GM19438 (cell line): ENCODE data around the gene EEF2K.
"Not testable (repeated sequence)": the region's sequence is repeated elsewhere in the genome, so short reads cannot be mapped to it uniquely, and the experiment has no call there.

Experiments
- ATAC-seq: cut with Tn5 transposase; IDR thresholded peaks from one replicate; pipeline ENCODE4 v1.9.1; 2021; ENCODE audit warnings: low read depth; ENCODE audit not compliant: unreplicated experiment

Gene EEF2K

GRCh38 chr16:22207715-22208360 is 1.8 kb downstream of the EEF2K start:
- ATAC-seq: no peak

GRCh38 chr16:22210285-22210684 is 4.2 kb downstream of the EEF2K start:
- ATAC-seq: no peak

GRCh38 chr16:22210854-22211253 is 4.8 kb downstream of the EEF2K start:
- ATAC-seq: no peak

GRCh38 chr16:22213236-22213635 is 7.2 kb downstream of the EEF2K start:
- ATAC-seq: no peak

- ATAC-seq: no peak
Observed at GRCh38 chr16:22213801-22214200, 7.7 kb downstream of the EEF2K start.

GRCh38 chr16:22214402-22214801 is 8.3 kb downstream of the EEF2K start:
- ATAC-seq: no peak

- ATAC-seq: no peak
Observed at GRCh38 chr16:22214889-22215288, 8.8 kb downstream of the EEF2K start.

GRCh38 chr16:22216191-22216831 is 10.2 kb downstream of the EEF2K start:
- ATAC-seq: no peak

- ATAC-seq: not testable (repeated sequence)
Observed at GRCh38 chr16:22216832-22217225, 10.8 kb downstream of the EEF2K start.

GRCh38 chr16:22217890-22218730 is 12.0 kb downstream of the EEF2K start:
- peak; percentile 69 for ATAC-seq

- no peak for ATAC-seq
Observed at GRCh38 chr16:22219389-22220068, 13.5 kb downstream of the EEF2K start.

GRCh38 chr16:22220069-22220440 is 14.0 kb downstream of the EEF2K start:
- ATAC-seq: no peak

- no peak for ATAC-seq
Observed at GRCh38 chr16:22220714-22221113, 14.6 kb downstream of the EEF2K start.

GRCh38 chr16:22222006-22222405 is 15.9 kb downstream of the EEF2K start:
- ATAC-seq: no peak

- ATAC-seq: no peak
Observed at GRCh38 chr16:22222998-22223397, 16.9 kb downstream of the EEF2K start.

GRCh38 chr16:22225060-22225459 is 19.0 kb downstream of the EEF2K start:
- no peak for ATAC-seq

- ATAC-seq: no peak
Observed at GRCh38 chr16:22229889-22230288, 23.8 kb downstream of the EEF2K start.

- ATAC-seq: no peak
Observed at GRCh38 chr16:22232277-22233036, 26.4 kb downstream of the EEF2K start.

GRCh38 chr16:22233037-22233372 is 26.9 kb downstream of the EEF2K start:
- ATAC-seq: no peak
